Measurements from ENCODE around the gene RASSF6. TPM values are rescaled to one million over a fixed set of nuclear protein-coding genes. Genes with fewer than 3 reads are reported as not detected.

The RASSF6 gene
- total and polyA plus RNA-seq, 5 experiments from 2014 or later = not detected

GRCh38 chr4:73538162-73538561 lies 82.1 kb downstream of the RASSF6 start:
- peaks cover 0 to 6% (median 3%) of the 10 kb centered on the region in 5 donors for H3K27me3 Mint-ChIP-seq
- H3K4me3 Mint-ChIP-seq = no peak overlapping the region
- no peaks in the 10 kb centered on the region for H3K9me3 Mint-ChIP-seq
- no peaks in the 10 kb centered on the region for H3K36me3 Mint-ChIP-seq
- POLR2A ChIA-PET = no interaction called here
- no peaks in the 10 kb centered on the region for H3K4me1 Mint-ChIP-seq
- DNase-seq = no peak
- ATAC-seq = no peak
- no peak overlapping the region for H3K27ac Mint-ChIP-seq

- H3K9me3 Mint-ChIP-seq = no peaks in the 10 kb centered on the region
- POLR2A ChIA-PET = no interaction called here
These were observed 86.5 kb downstream of the RASSF6 start for GRCh38 chr4:73533515-73534422.

GRCh38 chr4:73528171-73528570 lies 92.1 kb downstream of the RASSF6 start:
- Mint-ChIP-seq H3K9me3 (peaks cover 0 to 4% (median 0%) of the 10 kb centered on the region in 9 donors), H3K27me3 (no peaks in the 10 kb centered on the region), H3K4me3 (no peak overlapping the region), H3K27ac (no peak overlapping the region), H3K36me3 (no peaks in the 10 kb centered on the region), H3K4me1 (no peaks in the 10 kb centered on the region)
- POLR2A ChIA-PET = no interaction called here
- DNase-seq (no peak), ATAC-seq (no peak)

More at GRCh38 chr4:73533515-73534422, 86.5 kb downstream of the RASSF6 start:
- H3K4me1 Mint-ChIP-seq = no peaks in the 10 kb centered on the region
- ATAC-seq = no peak
- no peaks in the 10 kb centered on the region for H3K36me3 Mint-ChIP-seq
- no peak overlapping the region for H3K4me3 Mint-ChIP-seq
- no peak overlapping the region for H3K27ac Mint-ChIP-seq
- peaks cover 0 to 3% (median 2%) of the 10 kb centered on the region in 5 donors for H3K27me3 Mint-ChIP-seq
- no peak for DNase-seq

GRCh38 chr4:73527196-73527595 lies 93.0 kb downstream of the RASSF6 start:
- ATAC-seq = no peak
- Mint-ChIP-seq H3K4me1 (no peaks in the 10 kb centered on the region), H3K27me3 (no peaks in the 10 kb centered on the region), H3K27ac (no peak overlapping the region), H3K36me3 (no peaks in the 10 kb centered on the region), H3K4me3 (no peak overlapping the region), H3K9me3 (peaks cover 0 to 4% (median 0%) of the 10 kb centered on the region in 9 donors)
- no peak for DNase-seq
- POLR2A ChIA-PET = no interaction called here

- POLR2A ChIA-PET = no interaction called here
- H3K4me1 Mint-ChIP-seq = no peaks in the 10 kb centered on the region
- H3K27me3 Mint-ChIP-seq = peaks cover 0 to 3% (median 0%) of the 10 kb centered on the region in 5 donors
- ATAC-seq = no peak
- H3K4me3 Mint-ChIP-seq = no peak overlapping the region
- no peaks in the 10 kb centered on the region for H3K36me3 Mint-ChIP-seq
- no peak overlapping the region for H3K27ac Mint-ChIP-seq
- DNase-seq = no peak
- H3K9me3 Mint-ChIP-seq = peaks cover 0 to 4% (median 0%) of the 10 kb centered on the region in 9 donors
These were observed 94.6 kb downstream of the RASSF6 start for GRCh38 chr4:73525611-73526010.

GRCh38 chr4:73523126-73523525 lies 97.1 kb downstream of the RASSF6 start:
- ATAC-seq (no peak), DNase-seq (no peak)
- Mint-ChIP-seq H3K36me3 (no peaks in the 10 kb centered on the region), H3K4me3 (no peak overlapping the region), H3K27me3 (peaks cover 0 to 6% (median 4%) of the 10 kb centered on the region in 5 donors), H3K4me1 (no peaks in the 10 kb centered on the region), H3K27ac (no peak overlapping the region), H3K9me3 (peaks cover 0 to 4% (median 0%) of the 10 kb centered on the region in 9 donors)
- POLR2A ChIA-PET = no interaction called here

Other genes with a start within 250 kb of the RASSF6 start
- under 1 TPM; 0.73 to 0.88 TPM for gene ALB, start 216.1 kb downstream of the RASSF6 start, total RNA-seq
- not detected for gene ALB, start 216.1 kb downstream of the RASSF6 start, polyA plus RNA-seq
- gene AFP, start 184.2 kb downstream of the RASSF6 start, total RNA-seq = not detected
- not detected for gene AFP, start 184.2 kb downstream of the RASSF6 start, polyA plus RNA-seq
- gene AFM, start 138.7 kb downstream of the RASSF6 start, total RNA-seq = not detected
- gene AFM, start 138.7 kb downstream of the RASSF6 start, polyA plus RNA-seq = not detected
- gene CXCL8, start 120.1 kb upstream of the RASSF6 start, total RNA-seq = 1 to 10 TPM; 1.1 to 1.2 TPM
- gene CXCL8, start 120.1 kb upstream of the RASSF6 start, polyA plus RNA-seq = under 1 TPM in 2 of 3 donors, not detected in 1; 0.09 to 0.22 TPM
- gene CXCL6, start 216.2 kb upstream of the RASSF6 start, total RNA-seq = not detected
- gene CXCL6, start 216.2 kb upstream of the RASSF6 start, polyA plus RNA-seq = not detected
- not detected for gene PF4V1, start 232.9 kb upstream of the RASSF6 start, total RNA-seq
- gene PF4V1, start 232.9 kb upstream of the RASSF6 start, polyA plus RNA-seq = not detected
- gene CXCL1, start 249.0 kb upstream of the RASSF6 start, total RNA-seq = not detected
- not detected for gene CXCL1, start 249.0 kb upstream of the RASSF6 start, polyA plus RNA-seq